GM18909 (cell line): ENCODE results near the gene TTC23.
"Not testable (repeated sequence)": the region's sequence is repeated elsewhere in the genome, so short reads cannot be mapped to it uniquely, and the experiment has no call there.

ENCODE experiments used
- ATAC-seq: cut with Tn5 transposase; IDR thresholded peaks from one replicate; pipeline ENCODE4 v1.9.1; 2021; ENCODE audit warnings: mild to moderate bottlenecking; ENCODE audit not compliant: unreplicated experiment, poor library complexity

TTC23 gene

DNA sequence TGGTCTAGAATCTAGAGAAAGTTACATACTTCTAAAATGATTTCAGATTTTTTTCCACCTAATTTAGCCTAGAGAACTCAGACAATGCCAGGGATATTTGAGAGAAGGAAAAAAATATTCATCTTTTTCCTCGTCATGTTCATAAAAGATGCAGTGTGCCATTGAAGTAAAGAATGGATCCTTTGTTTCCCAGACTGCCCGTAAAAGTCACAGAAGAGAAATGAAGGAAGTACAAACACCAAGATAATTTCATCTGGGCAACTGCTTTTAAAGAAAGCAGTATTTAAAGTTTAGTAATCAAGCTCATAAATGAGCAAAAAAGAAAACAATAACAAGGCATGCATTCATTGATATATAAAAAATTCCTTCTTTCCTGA, 47.2 kb downstream of the TTC23 start:
- no peak for ATAC-seq

DNA sequence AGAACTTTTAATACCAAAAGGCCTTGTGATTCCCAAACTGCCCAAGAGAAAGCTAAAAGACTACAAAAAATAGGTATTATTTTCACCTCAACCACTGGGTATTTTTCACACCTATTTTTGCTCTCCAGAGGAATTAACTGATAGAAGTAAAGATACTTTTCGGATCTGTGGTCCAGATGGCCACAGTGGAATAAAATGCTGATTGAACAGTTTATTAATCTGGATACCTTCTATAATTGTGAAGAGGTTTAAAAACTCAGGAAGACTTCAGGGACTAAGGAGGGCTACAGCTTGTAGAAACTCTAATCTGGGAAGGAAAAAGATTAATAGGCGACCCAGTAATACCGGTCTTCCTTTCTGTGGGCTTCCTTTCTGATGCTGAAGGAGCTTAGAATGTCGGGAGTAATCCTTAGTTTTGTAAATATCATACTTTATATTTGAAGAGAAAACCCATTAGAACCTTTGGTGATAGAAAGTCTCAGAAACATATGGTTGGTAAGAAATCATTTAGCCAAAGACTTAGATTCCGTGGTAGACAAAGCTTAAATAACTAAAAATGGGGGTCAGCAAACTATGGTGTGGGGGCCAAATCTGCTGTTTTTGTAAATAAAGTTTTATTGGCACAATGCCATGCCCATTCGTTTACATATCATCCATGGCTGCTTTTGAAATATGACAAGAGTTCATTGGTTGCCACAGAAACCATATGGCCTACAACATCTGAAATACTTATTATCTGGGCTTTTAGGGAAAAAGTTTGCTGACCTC, 47.8 kb downstream of the TTC23 start:
- ATAC-seq = no peak

DNA sequence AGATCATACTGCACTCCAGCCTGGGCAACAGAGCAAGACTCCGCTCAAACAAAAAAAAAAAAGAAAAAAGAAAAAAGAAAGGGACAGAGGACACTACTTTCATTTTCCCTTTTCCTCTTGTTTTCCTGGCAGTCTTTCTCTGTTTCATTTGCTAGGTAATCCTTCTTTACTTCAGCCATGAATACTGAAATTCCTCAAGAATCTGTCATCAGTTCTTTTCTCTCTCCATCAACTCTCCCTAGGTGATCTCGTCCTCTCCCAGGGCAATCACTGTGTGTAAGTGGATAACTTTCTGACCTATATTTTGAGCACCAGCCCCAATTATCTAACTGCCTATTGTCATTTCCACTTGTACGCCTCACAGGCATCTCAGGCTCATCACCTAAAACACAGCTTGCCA, 51.5 kb downstream of the TTC23 start:
- ATAC-seq = no peak

DNA sequence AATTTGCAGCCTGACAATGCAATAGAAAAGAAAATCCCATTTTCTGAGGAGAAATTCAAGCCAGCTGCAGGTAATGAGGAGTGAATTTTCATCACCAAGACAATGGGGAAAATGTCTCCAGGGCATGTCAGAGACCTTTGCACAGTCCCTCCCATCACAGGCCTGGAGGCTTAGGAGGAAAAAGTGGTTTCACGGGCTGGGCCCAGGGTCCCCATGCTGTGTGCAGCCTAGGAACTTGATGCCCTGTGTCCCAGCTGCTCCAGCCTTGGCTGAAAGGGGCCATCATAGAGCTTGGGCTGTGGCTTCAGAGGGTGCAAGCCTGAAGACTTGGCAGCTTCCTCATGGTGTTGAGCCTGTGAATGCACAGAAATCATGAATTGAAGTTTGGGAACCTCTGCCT, 57.2 kb downstream of the TTC23 start:
- ATAC-seq = not testable (repeated sequence)

DNA sequence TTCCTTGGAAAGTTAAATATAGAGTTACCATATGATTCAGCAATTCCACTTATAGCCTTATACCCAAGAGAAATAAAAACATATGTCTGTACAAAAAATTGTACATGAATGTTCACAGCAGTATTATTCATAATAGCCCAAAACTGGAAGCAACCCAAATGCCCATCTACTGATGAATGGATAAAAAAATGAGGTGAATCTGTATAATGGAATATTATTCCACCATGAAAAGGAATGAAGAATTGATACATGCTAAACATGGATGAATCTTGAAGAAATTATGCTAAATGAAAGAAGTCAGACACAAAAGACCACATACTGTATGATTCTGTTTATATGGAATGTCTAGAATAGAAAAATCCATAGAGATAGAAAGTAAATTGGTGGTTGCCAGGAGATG, 61.4 kb downstream of the TTC23 start:
- no peak for ATAC-seq

GRCh38 chr15:99185414-99186130, 63.8 kb downstream of the TTC23 start:
- no peak for ATAC-seq

DNA sequence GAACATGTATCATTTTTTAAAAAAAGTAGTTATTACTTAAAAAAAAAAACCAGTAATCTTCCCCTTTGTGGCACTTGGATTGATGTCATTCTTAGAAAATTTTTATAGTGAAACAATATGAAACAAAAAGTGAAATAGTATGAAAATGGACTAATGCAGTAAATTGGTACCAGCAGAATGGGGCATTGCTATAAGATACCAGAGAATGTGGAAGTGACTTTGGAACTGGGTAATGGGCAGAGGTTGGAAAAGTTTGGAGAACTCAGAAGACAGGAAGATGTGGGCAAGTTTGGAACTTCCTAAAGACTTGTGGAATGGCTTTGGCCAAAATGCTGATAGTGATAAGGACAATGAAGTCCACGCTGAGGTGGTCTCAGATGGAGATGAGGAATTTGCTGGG, 66.6 kb downstream of the TTC23 start:
- no peak for ATAC-seq

GRCh38 chr15:99181545-99181971, 67.8 kb downstream of the TTC23 start:
- no peak for ATAC-seq

DNA sequence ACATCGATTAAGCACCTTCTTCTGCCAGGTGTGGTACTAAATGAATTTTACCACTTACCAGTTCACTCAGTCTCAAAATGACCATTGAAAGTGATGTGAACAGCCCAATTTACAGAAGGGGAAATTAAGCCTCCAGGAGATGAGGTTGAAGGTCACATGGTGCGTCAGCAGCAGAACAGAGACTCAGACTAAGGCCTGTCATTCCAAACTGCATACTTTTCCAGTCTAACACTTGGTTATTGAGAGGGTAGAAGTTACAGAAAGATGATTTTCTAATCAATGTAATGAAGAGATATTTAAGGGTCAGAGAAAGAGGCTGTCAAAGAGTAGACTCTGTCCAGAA, 68.4 kb downstream of the TTC23 start:
- no peak for ATAC-seq

GRCh38 chr15:99180086-99180963, 69.1 kb downstream of the TTC23 start:
- no peak for ATAC-seq

- no peak for ATAC-seq
Measured at GRCh38 chr15:99177679-99178078, 71.7 kb downstream of the TTC23 start.

DNA sequence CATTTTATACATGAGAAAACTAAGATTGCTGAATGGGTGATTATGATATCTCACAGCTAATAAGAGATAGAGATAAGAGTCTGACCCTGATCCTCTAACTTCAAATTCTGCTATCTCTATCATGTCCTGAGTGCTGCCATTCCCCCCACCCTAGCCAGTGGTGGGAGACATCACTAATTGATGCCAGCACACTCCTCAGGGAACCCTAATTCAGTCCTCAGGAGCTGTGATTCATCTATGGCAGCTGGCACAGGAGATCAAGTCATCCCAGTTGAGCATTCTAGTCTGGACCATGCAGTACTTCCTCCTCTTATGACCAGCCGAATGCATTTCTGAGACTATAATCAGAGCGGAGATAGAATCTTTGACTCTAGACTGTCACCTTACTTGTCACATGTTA, 72.6 kb downstream of the TTC23 start:
- ATAC-seq = no peak

DNA sequence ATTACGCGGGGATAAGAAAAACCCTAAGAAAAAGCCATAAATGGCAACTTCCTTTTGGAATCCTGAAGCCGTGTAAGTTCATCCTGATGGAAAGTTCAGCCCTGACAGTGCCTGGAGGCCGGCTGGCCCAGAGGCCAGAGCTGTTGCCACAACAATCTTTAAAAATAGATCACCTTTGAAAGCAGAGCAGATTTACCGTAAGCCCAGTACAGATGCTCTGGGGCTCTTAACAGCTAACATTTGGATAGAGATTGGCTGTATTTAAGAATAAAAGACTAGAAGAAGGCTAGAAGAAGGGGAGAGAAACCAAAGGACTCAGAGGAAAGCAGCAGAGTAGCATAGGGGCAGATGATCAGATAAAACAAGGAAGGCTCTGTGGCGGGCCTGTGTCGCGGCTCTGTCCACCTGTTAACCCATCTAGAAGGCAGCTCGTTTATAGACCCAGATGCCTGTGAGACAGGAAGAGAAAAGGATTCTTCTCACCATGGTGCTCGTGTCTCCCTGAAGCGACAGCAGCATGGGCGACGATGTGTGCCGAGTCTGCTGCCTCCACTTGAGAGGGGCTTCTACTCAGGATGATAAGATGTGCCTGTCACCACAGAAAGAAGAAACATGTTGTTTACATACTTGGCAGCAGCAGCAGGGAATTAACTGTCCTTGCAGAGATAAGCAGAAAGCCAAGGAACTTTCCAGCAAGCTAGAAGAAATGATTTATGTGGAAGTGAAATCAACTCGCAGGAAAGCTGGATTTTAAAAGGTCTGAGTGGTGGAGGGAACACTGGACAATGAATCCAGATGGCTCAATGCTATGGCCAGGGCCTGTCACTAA, 74.6 kb downstream of the TTC23 start:
- ATAC-seq = no peak

DNA sequence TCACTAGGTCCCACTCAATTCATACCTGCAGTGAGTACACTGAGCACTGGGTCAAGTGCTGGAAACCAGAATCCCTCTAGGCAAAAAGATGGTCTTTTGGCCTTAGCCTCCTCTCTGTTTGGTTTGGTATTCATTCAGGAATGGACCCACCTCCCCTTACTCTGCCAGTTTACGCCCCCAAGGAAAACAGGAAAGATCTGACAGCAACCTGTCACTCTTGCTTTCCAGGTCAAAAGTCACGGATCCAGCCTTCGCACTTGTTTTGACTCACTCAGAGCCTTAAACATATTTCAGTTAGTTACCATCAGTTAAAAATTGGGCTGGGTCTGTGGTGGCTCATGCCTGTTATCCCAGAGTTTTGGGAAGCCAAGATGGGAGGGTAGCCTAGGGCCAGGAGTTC, 76.4 kb downstream of the TTC23 start:
- ATAC-seq = no peak

- no peak for ATAC-seq
Measured at GRCh38 chr15:99172171-99172570, 77.2 kb downstream of the TTC23 start.

DNA sequence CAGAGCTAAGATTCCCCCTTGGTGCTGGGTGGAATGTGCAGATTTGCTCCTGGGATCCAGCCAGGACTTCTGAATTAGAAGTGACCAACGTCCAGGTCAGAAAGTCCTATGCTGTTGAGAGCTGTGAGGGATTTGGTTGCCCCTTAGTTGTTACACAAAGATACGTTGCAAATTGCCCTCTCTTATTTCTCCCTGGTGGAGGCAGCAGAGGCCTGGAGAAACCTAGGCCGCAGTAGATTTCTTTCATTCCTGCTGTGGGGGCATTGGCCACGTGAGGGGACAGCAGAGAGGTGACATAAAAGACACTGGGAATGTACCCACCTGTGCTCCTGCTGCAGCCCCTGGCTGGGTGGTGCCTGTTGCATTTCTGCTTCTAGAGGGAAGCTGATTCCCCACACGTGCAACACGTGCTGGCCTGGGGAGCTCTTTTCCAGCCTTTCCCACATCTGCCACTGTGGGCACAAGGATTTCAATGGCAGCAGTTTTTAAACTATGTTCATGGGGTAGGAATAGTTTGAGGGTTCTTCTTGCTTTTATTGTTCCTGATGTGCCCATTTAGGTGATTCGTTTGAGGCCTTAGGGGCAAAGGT, 78.8 kb downstream of the TTC23 start:
- ATAC-seq = no peak

GRCh38 chr15:99169769-99170311, 79.5 kb downstream of the TTC23 start:
- ATAC-seq = no peak

- no peak for ATAC-seq
Measured at GRCh38 chr15:99168601-99169580, 80.5 kb downstream of the TTC23 start.
